Measurements from ENCODE around the gene KRT26. TPM values are rescaled to one million over a fixed set of nuclear protein-coding genes. Genes with fewer than 3 reads are reported as not detected.

Gene KRT26
- total RNA-seq, 2 donors from 2014 or later, result not detected

DNA sequence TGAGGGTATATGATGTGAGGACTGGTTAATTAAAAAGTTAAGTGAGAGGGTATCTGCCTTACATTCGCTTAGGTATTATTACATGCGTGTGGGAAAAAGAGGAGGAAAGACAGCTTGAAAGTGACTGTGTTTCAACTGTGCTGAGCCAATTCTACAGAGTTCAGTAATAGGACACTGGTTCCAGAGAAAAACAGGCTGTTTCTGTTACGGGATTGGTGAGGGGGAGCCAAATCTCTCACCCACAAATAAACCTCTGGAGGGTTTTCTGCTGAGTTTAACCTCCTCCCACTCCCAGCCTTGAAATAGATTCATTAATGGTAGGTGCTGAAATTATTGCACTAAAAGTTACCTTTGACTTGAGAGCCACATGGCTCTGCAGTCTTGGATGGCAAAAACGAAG is 3.9 kb upstream of the KRT26 start:
- Histone ChIP-seq H3K27ac (no peak overlapping the region), H3K9me3 (no peaks in the 10 kb centered on the region), H3K4me3 (no peak overlapping the region), H3K27me3 (peaks cover 0 to 7% of the 10 kb centered on the region in 2 donors), H3K4me1 (no peaks in the 10 kb centered on the region), H3K36me3 (replicated peaks in 1 of 2; ENCODE audit: insufficient read depth in 1 of 2, low read depth in 2 of 2) (no peaks in the 10 kb centered on the region)
- TF ChIP-seq, protein P1, sequence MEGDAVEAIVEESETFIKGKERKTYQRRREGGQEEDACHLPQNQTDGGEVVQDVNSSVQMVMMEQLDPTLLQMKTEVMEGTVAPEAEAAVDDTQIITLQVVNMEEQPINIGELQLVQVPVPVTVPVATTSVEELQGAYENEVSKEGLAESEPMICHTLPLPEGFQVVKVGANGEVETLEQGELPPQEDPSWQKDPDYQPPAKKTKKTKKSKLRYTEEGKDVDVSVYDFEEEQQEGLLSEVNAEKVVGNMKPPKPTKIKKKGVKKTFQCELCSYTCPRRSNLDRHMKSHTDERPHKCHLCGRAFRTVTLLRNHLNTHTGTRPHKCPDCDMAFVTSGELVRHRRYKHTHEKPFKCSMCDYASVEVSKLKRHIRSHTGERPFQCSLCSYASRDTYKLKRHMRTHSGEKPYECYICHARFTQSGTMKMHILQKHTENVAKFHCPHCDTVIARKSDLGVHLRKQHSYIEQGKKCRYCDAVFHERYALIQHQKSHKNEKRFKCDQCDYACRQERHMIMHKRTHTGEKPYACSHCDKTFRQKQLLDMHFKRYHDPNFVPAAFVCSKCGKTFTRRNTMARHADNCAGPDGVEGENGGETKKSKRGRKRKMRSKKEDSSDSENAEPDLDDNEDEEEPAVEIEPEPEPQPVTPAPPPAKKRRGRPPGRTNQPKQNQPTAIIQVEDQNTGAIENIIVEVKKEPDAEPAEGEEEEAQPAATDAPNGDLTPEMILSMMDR (IDR thresholded peaks at IDR 0.05), result no peak
- no peak for TF ChIP-seq POLR2A (IDR thresholded peaks at IDR 0.05)
- no peak for ATAC-seq
- 46 to 54% methylated on average over 4 of the region's 4 CpGs for WGBS, 2 donors
- intact Hi-C loops (cut with DNase I), result no loop called here
- no peak for DNase-seq

DNA sequence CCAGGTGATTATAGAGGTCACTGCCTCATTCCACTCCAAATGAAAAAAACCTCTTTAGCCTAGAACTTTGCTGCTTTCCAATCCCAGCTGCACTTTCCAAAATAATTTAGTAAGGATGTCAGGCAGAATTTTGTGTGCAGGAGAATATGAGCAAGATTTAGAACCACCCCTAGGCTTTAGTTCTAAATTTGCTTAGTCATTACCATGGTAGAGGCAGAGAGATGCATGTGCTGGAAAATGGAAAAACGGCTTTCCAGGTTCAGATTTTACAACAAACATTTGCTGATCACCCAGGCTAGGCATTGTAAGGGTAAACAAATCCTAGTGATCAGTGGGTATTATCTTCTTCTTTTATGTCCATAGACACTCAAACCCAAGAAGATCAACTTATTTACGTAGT is 6.3 kb downstream of the KRT26 start:
- H3K9me3 ChIP-seq, result peaks cover 0 to 18% (median 0%) of the 10 kb centered on the region in 3 donors
- no peak for DNase-seq
- H3K36me3 ChIP-seq (replicated peaks in 1 of 2; ENCODE audit: insufficient read depth in 1 of 2, low read depth in 2 of 2), result no peaks in the 10 kb centered on the region
- TF ChIP-seq, protein P1 (IDR thresholded peaks at IDR 0.05), result no peak
- no peak for TF ChIP-seq POLR2A (IDR thresholded peaks at IDR 0.05)
- WGBS, 2 donors, result 63 to 74% methylated on average over 2 of the region's 2 CpGs
- H3K4me1 ChIP-seq, result no peaks in the 10 kb centered on the region
- no peak overlapping the region for H3K27ac ChIP-seq
- no peak for ATAC-seq
- H3K27me3 ChIP-seq, result no peaks in the 10 kb centered on the region
- intact Hi-C loops (cut with DNase I), result no loop called here
- H3K4me3 ChIP-seq, result no peak overlapping the region

GRCh38 chr17:40763752-40764151 is 8.2 kb downstream of the KRT26 start:
- no peak overlapping the region for H3K27ac ChIP-seq
- no peaks in the 10 kb centered on the region for H3K27me3 ChIP-seq
- H3K4me3 ChIP-seq, result no peak overlapping the region
- intact Hi-C loops (cut with DNase I), result no loop called here
- H3K36me3 ChIP-seq (replicated peaks in 1 of 2; ENCODE audit: insufficient read depth in 1 of 2, low read depth in 2 of 2), result no peaks in the 10 kb centered on the region
- H3K4me1 ChIP-seq, result no peaks in the 10 kb centered on the region
- ATAC-seq (no peak), DNase-seq (no peak)
- peaks cover 0 to 26% (median 0%) of the 10 kb centered on the region in 3 donors for H3K9me3 ChIP-seq
- no peak for TF ChIP-seq POLR2A (IDR thresholded peaks at IDR 0.05)
- TF ChIP-seq, protein P1 (IDR thresholded peaks at IDR 0.05), result no peak
- WGBS, 2 donors, result 56 to 62% methylated on average over 1 of the region's 1 CpG

DNA sequence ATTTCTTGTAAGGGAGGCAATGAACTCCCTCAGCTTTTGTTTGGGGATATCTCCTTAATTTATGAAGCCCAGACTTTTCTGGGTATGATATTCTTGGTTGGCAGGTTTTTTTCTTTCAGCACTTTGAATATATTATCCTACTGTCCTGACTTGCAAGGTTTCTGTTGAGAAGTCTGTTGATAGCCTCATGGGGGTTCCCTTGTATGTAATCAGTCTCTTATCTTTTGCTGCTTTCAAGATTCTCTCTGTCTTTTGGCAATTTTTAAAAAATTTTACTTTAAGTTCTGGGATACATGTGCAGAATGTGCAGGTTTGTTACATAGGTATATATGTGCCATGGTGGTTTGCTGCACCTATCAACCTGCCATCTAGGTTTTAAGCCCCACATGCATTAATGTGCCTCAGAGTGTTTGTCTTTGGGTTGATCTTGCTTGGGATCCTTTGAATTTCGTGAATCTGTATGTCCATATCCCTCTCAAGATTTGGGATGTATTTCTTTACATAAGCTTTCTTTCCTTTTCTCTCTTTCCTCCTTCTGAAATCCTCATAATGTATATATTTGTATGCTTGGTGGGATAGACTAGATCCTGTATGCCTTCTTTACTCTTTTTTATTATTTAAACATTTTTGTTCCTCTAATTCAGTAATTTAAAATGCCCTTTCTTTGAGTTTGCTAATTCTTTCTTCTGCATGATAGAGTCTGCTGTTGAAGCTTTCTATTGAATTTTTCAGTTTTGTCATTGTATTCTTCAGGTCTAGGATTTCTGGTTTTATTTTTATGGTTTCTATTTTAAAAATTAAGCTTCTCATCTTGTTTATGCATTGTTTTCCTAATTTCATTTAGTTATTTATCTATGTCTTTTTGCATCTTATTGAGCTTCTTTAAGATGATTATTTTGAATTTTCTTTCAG is 11.6 kb downstream of the KRT26 start:
- intact Hi-C loops (cut with DNase I), result no loop called here
- TF ChIP-seq, protein P1 (IDR thresholded peaks at IDR 0.05), result no peak
- no peak for TF ChIP-seq POLR2A (IDR thresholded peaks at IDR 0.05)
- no peak overlapping the region for H3K4me3 ChIP-seq
- 4 to 17% methylated on average over 1 of the region's 1 CpG for WGBS, 2 donors
- no peaks in the 10 kb centered on the region for H3K36me3 ChIP-seq (replicated peaks in 1 of 2; ENCODE audit: insufficient read depth in 1 of 2, low read depth in 2 of 2)
- peaks cover 0 to 26% (median 0%) of the 10 kb centered on the region in 3 donors for H3K9me3 ChIP-seq
- DNase-seq, result no peak
- no peaks in the 10 kb centered on the region for H3K4me1 ChIP-seq
- no peaks in the 10 kb centered on the region for H3K27me3 ChIP-seq
- no peak for ATAC-seq
- H3K27ac ChIP-seq, result no peak overlapping the region

All from body of pancreas (tissue), 4 donors.